ENCODE measurements around the gene ZP1.

DNA sequence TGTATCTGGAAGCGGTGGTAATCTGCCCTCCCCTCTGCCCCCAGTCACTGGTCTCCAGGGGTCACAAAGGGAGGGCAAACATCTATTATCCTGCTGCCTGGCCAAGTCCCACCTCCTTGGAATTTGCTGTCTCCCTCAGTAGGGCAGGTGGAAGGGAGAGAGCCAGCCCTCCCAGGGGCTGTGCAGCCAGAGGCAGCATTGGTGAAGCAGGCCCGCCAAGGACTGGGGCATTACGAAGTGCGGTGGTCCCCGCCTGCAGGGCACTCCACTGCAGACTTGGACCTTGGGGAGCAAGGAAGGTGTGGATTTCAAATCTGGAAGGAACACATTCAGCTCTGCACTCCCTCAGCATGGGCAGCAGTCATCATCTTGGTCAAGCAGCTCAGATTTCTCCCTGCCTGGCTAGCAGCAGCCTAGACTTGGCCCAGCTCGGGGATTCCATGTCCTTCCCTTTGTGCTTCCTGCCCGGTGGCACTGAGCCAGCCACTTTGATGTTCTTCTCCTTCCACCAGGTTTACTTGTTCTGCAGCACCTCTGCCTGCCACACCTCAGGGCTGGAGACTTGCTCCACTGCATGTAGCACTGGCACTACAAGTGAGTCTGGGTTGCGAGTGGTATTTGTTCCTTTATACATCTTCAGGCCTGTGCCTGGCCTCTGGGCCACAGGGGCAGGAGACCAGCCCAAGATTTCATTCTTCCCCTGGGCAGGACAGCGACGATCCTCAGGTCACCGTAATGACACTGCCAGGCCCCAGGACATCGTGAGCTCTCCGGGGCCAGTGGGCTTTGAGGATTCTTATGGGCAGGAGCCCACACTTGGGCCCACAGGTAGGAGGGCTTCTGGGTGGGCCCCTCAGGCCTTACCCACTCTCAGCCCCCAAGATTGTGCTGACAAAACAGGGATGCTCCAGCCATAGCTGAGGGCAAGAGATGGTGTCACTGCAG, 7.4 kb downstream of the ZP1 start:
- TF ChIP-seq, protein P1, sequence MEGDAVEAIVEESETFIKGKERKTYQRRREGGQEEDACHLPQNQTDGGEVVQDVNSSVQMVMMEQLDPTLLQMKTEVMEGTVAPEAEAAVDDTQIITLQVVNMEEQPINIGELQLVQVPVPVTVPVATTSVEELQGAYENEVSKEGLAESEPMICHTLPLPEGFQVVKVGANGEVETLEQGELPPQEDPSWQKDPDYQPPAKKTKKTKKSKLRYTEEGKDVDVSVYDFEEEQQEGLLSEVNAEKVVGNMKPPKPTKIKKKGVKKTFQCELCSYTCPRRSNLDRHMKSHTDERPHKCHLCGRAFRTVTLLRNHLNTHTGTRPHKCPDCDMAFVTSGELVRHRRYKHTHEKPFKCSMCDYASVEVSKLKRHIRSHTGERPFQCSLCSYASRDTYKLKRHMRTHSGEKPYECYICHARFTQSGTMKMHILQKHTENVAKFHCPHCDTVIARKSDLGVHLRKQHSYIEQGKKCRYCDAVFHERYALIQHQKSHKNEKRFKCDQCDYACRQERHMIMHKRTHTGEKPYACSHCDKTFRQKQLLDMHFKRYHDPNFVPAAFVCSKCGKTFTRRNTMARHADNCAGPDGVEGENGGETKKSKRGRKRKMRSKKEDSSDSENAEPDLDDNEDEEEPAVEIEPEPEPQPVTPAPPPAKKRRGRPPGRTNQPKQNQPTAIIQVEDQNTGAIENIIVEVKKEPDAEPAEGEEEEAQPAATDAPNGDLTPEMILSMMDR (conservative IDR thresholded peaks at IDR 0.05; ENCODE audit: low read depth, low read length), result no peak
- no peak for TF ChIP-seq EZH2 (IDR thresholded peaks at IDR 0.05; ENCODE audit: borderline replicate concordance, low read depth, low read length, poor library complexity, severe bottlenecking)

Measured in A673 (cell line).